GM12891 (cell line): ENCODE data around the gene GNAO1.

Source experiments
- SPI1 ChIP-seq: IDR thresholded peaks from 2 replicates; pipeline ENCODE4 v1.6.1; 2011; ENCODE audit warnings: low read depth, low read length, control low read depth
- TAF1 ChIP-seq: IDR thresholded peaks from 2 replicates; pipeline ENCODE4 v1.6.1; 2011; ENCODE audit warnings: low read depth, low read length, control low read depth

GRCh38 chr16:56195151-56195550 is 3.9 kb downstream of the GNAO1 start:
- no peak for TF ChIP-seq TAF1
- no peak for TF ChIP-seq SPI1
